ENCODE measurements around the gene SLAMF1. TPM values are rescaled to one million over a fixed set of nuclear protein-coding genes. Genes with fewer than 3 reads are reported as not detected.

The SLAMF1 gene
- total and polyA plus RNA-seq, 4 donors, result 0.09 to 1.1 (median 0.17) TPM

GRCh38 chr1:160597705-160598104 lies 49.1 kb downstream of the SLAMF1 start:
- Histone ChIP-seq H3K9ac (ENCODE audit: low read depth in 1 of 2, low read length in 2 of 2) (no peak overlapping the region), H3K4me1 (ENCODE audit: control insufficient read depth in 4 of 4, insufficient read depth in 4 of 4, low read length in 3 of 4) (no peaks in the 10 kb centered on the region), H3K27me3 (ENCODE audit: control insufficient read depth in 4 of 4, insufficient read depth in 4 of 4, low read length in 3 of 4) (no peaks in the 10 kb centered on the region), H3K4me3 (ENCODE audit: low read depth in 1 of 3, low read length in 3 of 3) (no peak overlapping the region), H3K9me3 (ENCODE audit: control insufficient read depth in 4 of 4, low read length in 3 of 4) (peaks cover 0 to 3% (median under 1%) of the 10 kb centered on the region in 4 donors), H3K27ac (ENCODE audit: low read depth in 1 of 2, low read length in 2 of 2) (no peak overlapping the region), H3K36me3 (ENCODE audit: control insufficient read depth in 4 of 4, insufficient read depth in 3 of 4, low read depth in 1 of 4, low read length in 3 of 4) (no peaks in the 10 kb centered on the region)
- TF ChIP-seq RXRA (IDR thresholded peaks at IDR 0.05), result no peak
- no peak for TF ChIP-seq HNF4G (IDR thresholded peaks at IDR 0.05)
- no peak for TF ChIP-seq FOXA2 (IDR thresholded peaks at IDR 0.05)
- TF ChIP-seq, protein P1, sequence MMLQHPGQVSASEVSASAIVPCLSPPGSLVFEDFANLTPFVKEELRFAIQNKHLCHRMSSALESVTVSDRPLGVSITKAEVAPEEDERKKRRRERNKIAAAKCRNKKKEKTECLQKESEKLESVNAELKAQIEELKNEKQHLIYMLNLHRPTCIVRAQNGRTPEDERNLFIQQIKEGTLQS (IDR thresholded peaks at IDR 0.05), result no peak
- TF ChIP-seq YY1 (IDR thresholded peaks at IDR 0.05), result no peak
- no peak for TF ChIP-seq TAF1 (conservative IDR thresholded peaks at IDR 0.05)
- WGBS, result 94% methylated on average over 2 of the region's 2 CpGs
- DNase-seq (ENCODE audit: low spot score), result no peak

- H3K9ac ChIP-seq (ENCODE audit: low read depth in 1 of 2, low read length in 2 of 2), result no peak overlapping the region
- H3K27ac ChIP-seq (ENCODE audit: low read depth in 1 of 2, low read length in 2 of 2), result no peak overlapping the region
- no peaks in the 10 kb centered on the region for H3K27me3 ChIP-seq (ENCODE audit: control insufficient read depth in 4 of 4, insufficient read depth in 4 of 4, low read length in 3 of 4)
- H3K4me1 ChIP-seq (ENCODE audit: control insufficient read depth in 4 of 4, insufficient read depth in 4 of 4, low read length in 3 of 4), result no peaks in the 10 kb centered on the region
- TF ChIP-seq, protein P2, sequence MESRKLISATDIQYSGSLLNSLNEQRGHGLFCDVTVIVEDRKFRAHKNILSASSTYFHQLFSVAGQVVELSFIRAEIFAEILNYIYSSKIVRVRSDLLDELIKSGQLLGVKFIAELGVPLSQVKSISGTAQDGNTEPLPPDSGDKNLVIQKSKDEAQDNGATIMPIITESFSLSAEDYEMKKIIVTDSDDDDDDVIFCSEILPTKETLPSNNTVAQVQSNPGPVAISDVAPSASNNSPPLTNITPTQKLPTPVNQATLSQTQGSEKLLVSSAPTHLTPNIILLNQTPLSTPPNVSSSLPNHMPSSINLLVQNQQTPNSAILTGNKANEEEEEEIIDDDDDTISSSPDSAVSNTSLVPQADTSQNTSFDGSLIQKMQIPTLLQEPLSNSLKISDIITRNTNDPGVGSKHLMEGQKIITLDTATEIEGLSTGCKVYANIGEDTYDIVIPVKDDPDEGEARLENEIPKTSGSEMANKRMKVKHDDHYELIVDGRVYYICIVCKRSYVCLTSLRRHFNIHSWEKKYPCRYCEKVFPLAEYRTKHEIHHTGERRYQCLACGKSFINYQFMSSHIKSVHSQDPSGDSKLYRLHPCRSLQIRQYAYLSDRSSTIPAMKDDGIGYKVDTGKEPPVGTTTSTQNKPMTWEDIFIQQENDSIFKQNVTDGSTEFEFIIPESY (IDR thresholded peaks at IDR 0.05), result no peak
- no peak for TF ChIP-seq HNF4G (IDR thresholded peaks at IDR 0.05)
- TF ChIP-seq MAX (IDR thresholded peaks at IDR 0.05), result no peak
- WGBS, result 94% methylated on average over 1 of the region's 1 CpG
- no peak overlapping the region for H3K4me3 ChIP-seq (ENCODE audit: low read depth in 1 of 3, low read length in 3 of 3)
- DNase-seq (ENCODE audit: low spot score), result no peak
- no peaks in the 10 kb centered on the region for H3K36me3 ChIP-seq (ENCODE audit: control insufficient read depth in 4 of 4, insufficient read depth in 3 of 4, low read depth in 1 of 4, low read length in 3 of 4)
- peaks cover 0 to 3% (median under 1%) of the 10 kb centered on the region in 4 donors for H3K9me3 ChIP-seq (ENCODE audit: control insufficient read depth in 4 of 4, low read length in 3 of 4)
These were observed 49.8 kb downstream of the SLAMF1 start for GRCh38 chr1:160597051-160597450.

DNA sequence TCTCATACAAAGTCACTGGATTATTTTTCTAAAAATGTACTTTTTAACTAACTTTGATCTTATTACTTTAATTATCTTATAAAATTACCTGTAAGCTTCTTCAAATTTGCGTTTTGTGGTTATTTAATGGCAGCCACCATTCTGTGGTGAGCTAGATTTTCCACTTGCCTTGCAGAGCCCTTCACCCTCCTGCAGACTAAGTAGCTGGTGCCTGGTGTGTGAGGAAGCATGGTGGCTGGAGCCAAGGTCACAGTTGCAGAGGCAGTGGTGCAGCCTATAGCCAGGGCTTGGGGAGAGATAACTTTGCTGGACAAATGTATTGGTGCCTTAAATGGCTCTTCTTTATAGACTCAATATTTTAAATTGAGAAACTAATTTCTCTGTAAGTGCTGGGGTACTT lies 56.4 kb downstream of the SLAMF1 start:
- Histone ChIP-seq H3K27ac (ENCODE audit: low read depth in 1 of 2, low read length in 2 of 2) (no peak overlapping the region), H3K36me3 (ENCODE audit: control insufficient read depth in 4 of 4, insufficient read depth in 3 of 4, low read depth in 1 of 4, low read length in 3 of 4) (no peaks in the 10 kb centered on the region), H3K27me3 (ENCODE audit: control insufficient read depth in 4 of 4, insufficient read depth in 4 of 4, low read length in 3 of 4) (no peaks in the 10 kb centered on the region), H3K4me1 (ENCODE audit: control insufficient read depth in 4 of 4, insufficient read depth in 4 of 4, low read length in 3 of 4) (peaks cover 0 to 13% (median 4%) of the 10 kb centered on the region in 4 donors), H3K9me3 (ENCODE audit: control insufficient read depth in 4 of 4, low read length in 3 of 4) (no peaks in the 10 kb centered on the region), H3K4me3 (ENCODE audit: low read depth in 1 of 3, low read length in 3 of 3) (no peak overlapping the region), H3K9ac (ENCODE audit: low read depth in 1 of 2, low read length in 2 of 2) (no peak overlapping the region)
- no peak for TF ChIP-seq TAF1 (conservative IDR thresholded peaks at IDR 0.05)
- TF ChIP-seq SP1 (IDR thresholded peaks at IDR 0.05), result no peak
- TF ChIP-seq EGR1 (IDR thresholded peaks at IDR 0.05; ENCODE audit: low read depth in 2 of 2), result no peak
- no peak for TF ChIP-seq JUND (IDR thresholded peaks at IDR 0.05)
- TF ChIP-seq, protein P2 (IDR thresholded peaks at IDR 0.05), result no peak
- TF ChIP-seq, protein P3, sequence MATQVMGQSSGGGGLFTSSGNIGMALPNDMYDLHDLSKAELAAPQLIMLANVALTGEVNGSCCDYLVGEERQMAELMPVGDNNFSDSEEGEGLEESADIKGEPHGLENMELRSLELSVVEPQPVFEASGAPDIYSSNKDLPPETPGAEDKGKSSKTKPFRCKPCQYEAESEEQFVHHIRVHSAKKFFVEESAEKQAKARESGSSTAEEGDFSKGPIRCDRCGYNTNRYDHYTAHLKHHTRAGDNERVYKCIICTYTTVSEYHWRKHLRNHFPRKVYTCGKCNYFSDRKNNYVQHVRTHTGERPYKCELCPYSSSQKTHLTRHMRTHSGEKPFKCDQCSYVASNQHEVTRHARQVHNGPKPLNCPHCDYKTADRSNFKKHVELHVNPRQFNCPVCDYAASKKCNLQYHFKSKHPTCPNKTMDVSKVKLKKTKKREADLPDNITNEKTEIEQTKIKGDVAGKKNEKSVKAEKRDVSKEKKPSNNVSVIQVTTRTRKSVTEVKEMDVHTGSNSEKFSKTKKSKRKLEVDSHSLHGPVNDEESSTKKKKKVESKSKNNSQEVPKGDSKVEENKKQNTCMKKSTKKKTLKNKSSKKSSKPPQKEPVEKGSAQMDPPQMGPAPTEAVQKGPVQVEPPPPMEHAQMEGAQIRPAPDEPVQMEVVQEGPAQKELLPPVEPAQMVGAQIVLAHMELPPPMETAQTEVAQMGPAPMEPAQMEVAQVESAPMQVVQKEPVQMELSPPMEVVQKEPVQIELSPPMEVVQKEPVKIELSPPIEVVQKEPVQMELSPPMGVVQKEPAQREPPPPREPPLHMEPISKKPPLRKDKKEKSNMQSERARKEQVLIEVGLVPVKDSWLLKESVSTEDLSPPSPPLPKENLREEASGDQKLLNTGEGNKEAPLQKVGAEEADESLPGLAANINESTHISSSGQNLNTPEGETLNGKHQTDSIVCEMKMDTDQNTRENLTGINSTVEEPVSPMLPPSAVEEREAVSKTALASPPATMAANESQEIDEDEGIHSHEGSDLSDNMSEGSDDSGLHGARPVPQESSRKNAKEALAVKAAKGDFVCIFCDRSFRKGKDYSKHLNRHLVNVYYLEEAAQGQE (IDR thresholded peaks at IDR 0.05), result no peak
- 93% methylated on average over 1 of the region's 1 CpG for WGBS
- no peak for DNase-seq (ENCODE audit: low spot score)
